Fibroblast of villous mesenchyme (primary cell): ENCODE measurements around the gene SLC35D2. TPM values are rescaled to one million over a fixed set of nuclear protein-coding genes. Genes with fewer than 3 reads are reported as not detected.

Experiments used
- DNase-seq: peaks from one replicate; pipeline ENCODE4 v3.0.0-alpha.2; 2010; ENCODE audit warnings: low read depth
- H3K4me3 ChIP-seq: 2 replicates; pipeline ENCODE4 v1.5.1; 2011; ENCODE audit warnings: low read depth, mild to moderate bottlenecking, low read length
- CTCF ChIP-seq: IDR thresholded peaks from 2 replicates; pipeline ENCODE4 v1.5.1; 2012; ENCODE audit warnings: low read depth, mild to moderate bottlenecking, low read length; ENCODE audit not compliant: insufficient read depth
- total RNA-seq: library from RNA; depleted of rRNA; stranded (reverse); fragments of >200 nt; gene quantifications from 2 replicates; pipeline ENCODE4 v1.2.3, GENCODE V29; 2012

Gene SLC35D2
- total RNA-seq, 1 donor, result 19.0 TPM

- H3K4me3 ChIP-seq, result no peak overlapping the region
- no peak for DNase-seq
These were observed 30.1 kb upstream of the SLC35D2 start for GRCh38 chr9:96413302-96414221.

GRCh38 chr9:96412174-96412913, 28.8 kb upstream of the SLC35D2 start:
- no peak for TF ChIP-seq CTCF
- no peak for DNase-seq
- H3K4me3 ChIP-seq, result no peak overlapping the region

More at GRCh38 chr9:96413302-96414221, 30.1 kb upstream of the SLC35D2 start:
- TF ChIP-seq CTCF, result no peak

- H3K4me3 ChIP-seq, result no peak overlapping the region
- no peak for DNase-seq
- no peak for TF ChIP-seq CTCF
These were observed 27.8 kb upstream of the SLC35D2 start for GRCh38 chr9:96411129-96411838.

GRCh38 chr9:96408409-96409280, 25.1 kb upstream of the SLC35D2 start:
- no peak for TF ChIP-seq CTCF
- no peak for DNase-seq
- no peak overlapping the region for H3K4me3 ChIP-seq

GRCh38 chr9:96400132-96400910, 16.8 kb upstream of the SLC35D2 start:
- no peak for DNase-seq
- H3K4me3 ChIP-seq, result no peak overlapping the region
- no peak for TF ChIP-seq CTCF
